GM15510 (cell line): Measurements from ENCODE around the gene SH2D3C.

ENCODE experiments used
- POLR2A ChIP-seq: IDR thresholded peaks from 3 replicates; pipeline ENCODE4 v1.6.1; 2011; ENCODE audit warnings: borderline replicate concordance; ENCODE audit not compliant: insufficient read length; ENCODE audit errors: extremely low read depth

The SH2D3C gene

GRCh38 chr9:127794001-127794791, 15.7 kb upstream of the SH2D3C start:
- no peak for TF ChIP-seq POLR2A

- no peak for TF ChIP-seq POLR2A
These were observed 14.7 kb upstream of the SH2D3C start for GRCh38 chr9:127793093-127793708.

GRCh38 chr9:127792417-127793031, 14.1 kb upstream of the SH2D3C start:
- no peak for TF ChIP-seq POLR2A

- TF ChIP-seq POLR2A, result no peak
These were observed 12.6 kb upstream of the SH2D3C start for GRCh38 chr9:127791085-127791484.

GRCh38 chr9:127790094-127790855, 11.8 kb upstream of the SH2D3C start:
- no peak for TF ChIP-seq POLR2A

- TF ChIP-seq POLR2A, result no peak
These were observed 10.7 kb upstream of the SH2D3C start for GRCh38 chr9:127789179-127789578.

- no peak for TF ChIP-seq POLR2A
These were observed 10.0 kb upstream of the SH2D3C start for GRCh38 chr9:127788337-127789011.

- TF ChIP-seq POLR2A, result no peak
These were observed 8.3 kb upstream of the SH2D3C start for GRCh38 chr9:127786773-127787104.

- TF ChIP-seq POLR2A, result peak; percentile 71
These were observed 7.7 kb upstream of the SH2D3C start, which contains the start of gene CDK9 for GRCh38 chr9:127785933-127786772. Gene CDK9, plus strand, starts transcription at chr9:127786034. Its CDS starts 115 bp downstream, at chr9:127786149.

- TF ChIP-seq POLR2A, result peak; percentile 28
These were observed 6.8 kb upstream of the SH2D3C start for GRCh38 chr9:127785023-127785932.

- TF ChIP-seq POLR2A, result peak; percentile 49
These were observed 4.9 kb upstream of the SH2D3C start for GRCh38 chr9:127783111-127784008.

GRCh38 chr9:127781806-127782205, 3.3 kb upstream of the SH2D3C start:
- no peak for TF ChIP-seq POLR2A

GRCh38 chr9:127780126-127780885, 1.8 kb upstream of the SH2D3C start:
- TF ChIP-seq POLR2A, result no peak
